Trophoblast cell (in vitro differentiated cells and primary cell): ENCODE measurements around the gene UTP18.
"Not testable (repeated sequence)": the region's sequence is repeated elsewhere in the genome, so short reads cannot be mapped to it uniquely, and the experiment has no call there.

Source experiments
- DNase-seq, 2 donors: peaks; one replicate each; pipeline ENCODE4 v3.0.0-alpha.2; 2016
- H2AFZ ChIP-seq: 2 replicates; pipeline ENCODE4 v1.6.1; 2013; ENCODE audit warnings: low read length, moderate library complexity, mild to moderate bottlenecking; ENCODE audit not compliant: insufficient read depth, poor library complexity
- H2AK5ac ChIP-seq: 2 replicates; pipeline ENCODE4 v1.6.1; 2013; ENCODE audit warnings: mild to moderate bottlenecking, low read length
- H2BK120ac ChIP-seq: 2 replicates; pipeline ENCODE4 v1.6.1; 2013; ENCODE audit warnings: low read length, mild to moderate bottlenecking, moderate library complexity; ENCODE audit not compliant: insufficient read depth, poor library complexity
- H2BK12ac ChIP-seq: 2 replicates; pipeline ENCODE4 v1.6.1; 2013; ENCODE audit warnings: mild to moderate bottlenecking, low read length, moderate library complexity
- H2BK5ac ChIP-seq: 2 replicates; pipeline ENCODE4 v1.6.1; 2013; ENCODE audit warnings: low read length, low read depth, moderate library complexity, mild to moderate bottlenecking; ENCODE audit not compliant: poor library complexity
- H3K14ac ChIP-seq: 2 replicates; pipeline ENCODE4 v1.6.1; 2013; ENCODE audit warnings: mild to moderate bottlenecking, low read length
- H3K18ac ChIP-seq: 2 replicates; pipeline ENCODE4 v1.6.1; 2013; ENCODE audit warnings: mild to moderate bottlenecking, low read length
- H3K23ac ChIP-seq: 2 replicates; pipeline ENCODE4 v1.6.1; 2013; ENCODE audit warnings: low read length
- H3K27ac ChIP-seq: 2 replicates; pipeline ENCODE4 v1.5.1; 2013; ENCODE audit warnings: low read depth, mild to moderate bottlenecking, inconsistent platforms, low read length, moderate library complexity
- H3K27me3 ChIP-seq: 2 replicates; pipeline ENCODE4 v1.6.1; 2013; ENCODE audit warnings: inconsistent platforms, mild to moderate bottlenecking, low read length, moderate library complexity; ENCODE audit not compliant: insufficient read depth
- H3K36me3 ChIP-seq, 2 experiments: 1 replicate in 1 of 2; 2 replicates in 1 of 2; pipeline ENCODE4 v1.6.1; 2013; ENCODE audit warnings: low read length in 2 of 2, mild to moderate bottlenecking in 2 of 2, moderate library complexity in 1 of 2; ENCODE audit not compliant: insufficient read depth in 2 of 2, control insufficient read depth in 1 of 2
- H3K4ac ChIP-seq: 2 replicates; pipeline ENCODE4 v1.6.1; 2013; ENCODE audit warnings: low read depth, mild to moderate bottlenecking, low read length, moderate library complexity
- H3K4me1 ChIP-seq, 2 experiments: 1 replicate in 1 of 2; 2 replicates in 1 of 2; pipeline ENCODE4 v1.6.1; 2013; ENCODE audit warnings: low read length in 2 of 2, mild to moderate bottlenecking in 2 of 2, moderate library complexity in 1 of 2; ENCODE audit not compliant: insufficient read depth in 2 of 2, control insufficient read depth in 1 of 2
- H3K4me2 ChIP-seq: 2 replicates; pipeline ENCODE4 v1.6.1; 2013; ENCODE audit warnings: inconsistent platforms, mild to moderate bottlenecking, low read length, moderate library complexity
- H3K4me3 ChIP-seq: 2 replicates; pipeline ENCODE4 v1.5.1; 2013; ENCODE audit warnings: mild to moderate bottlenecking, low read depth, low read length, inconsistent platforms
- H3K79me1 ChIP-seq: one replicate; pipeline ENCODE4 v1.6.1; 2013; ENCODE audit warnings: low read length
- H3K79me2 ChIP-seq: 2 replicates; pipeline ENCODE4 v1.6.1; 2013; ENCODE audit warnings: low read length, mild to moderate bottlenecking; ENCODE audit not compliant: control insufficient read depth, insufficient read depth, poor library complexity
- H3K9ac ChIP-seq: 2 replicates; pipeline ENCODE4 v1.6.1; 2013; ENCODE audit warnings: mild to moderate bottlenecking, low read length
- H3K9me3 ChIP-seq: 2 replicates; pipeline ENCODE4 v1.6.1; 2013; ENCODE audit warnings: low read depth, mild to moderate bottlenecking, control low read depth, inconsistent platforms, low read length; ENCODE audit not compliant: insufficient read depth
- H4K12ac ChIP-seq: 2 replicates; pipeline ENCODE4 v1.6.1; 2013; ENCODE audit warnings: low read depth, mild to moderate bottlenecking, low read length, moderate library complexity
- H4K8ac ChIP-seq: 2 replicates; pipeline ENCODE4 v1.6.1; 2013; ENCODE audit warnings: low read depth, mild to moderate bottlenecking, low read length, moderate library complexity
- H4K91ac ChIP-seq: one replicate; pipeline ENCODE4 v1.6.1; 2013; ENCODE audit warnings: low read depth, mild to moderate bottlenecking, low read length, moderate library complexity
- WGBS: extraction: QIAGEN DNeasy Blood & Tissue Kit; methylation state at CpG from one replicate; pipeline ENCODE4 v1.1.7; 2013; ENCODE audit warnings: missing lambda C conversion rate; ENCODE audit not compliant: insufficient read length, insufficient coverage; ENCODE audit errors: extremely low coverage; 5-methylcytosine and 5-hydroxymethylcytosine counted together

Gene UTP18

DNA sequence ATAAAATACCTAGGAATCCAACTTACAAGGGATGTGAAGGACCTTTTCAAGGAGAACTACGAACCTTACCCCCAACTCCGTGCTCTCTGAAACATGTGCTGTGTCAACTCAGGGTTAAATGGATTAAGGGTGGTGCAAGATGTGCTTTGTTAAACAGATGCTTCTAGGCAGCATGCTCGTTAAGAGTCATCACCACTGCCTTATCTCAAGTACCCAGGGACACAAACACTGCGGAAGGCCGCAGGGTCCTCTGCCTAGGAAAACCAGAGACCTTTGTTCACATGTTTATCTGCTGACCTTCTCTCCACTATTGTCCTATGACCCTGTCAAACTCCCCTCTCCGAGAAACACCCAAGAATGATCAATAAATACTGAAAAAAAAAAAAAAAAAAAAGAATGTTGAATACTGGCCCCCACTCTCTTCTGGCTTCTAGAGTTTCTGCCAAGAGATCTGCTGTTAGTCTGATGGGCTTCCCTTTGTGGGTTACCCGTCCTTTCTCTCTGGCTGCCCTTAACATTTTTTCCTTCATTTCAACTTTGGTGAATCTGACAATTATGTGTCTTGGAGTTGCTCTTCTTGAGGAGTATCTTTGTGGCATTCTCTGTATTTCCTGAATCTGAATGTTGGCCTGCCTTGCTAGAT is 70.6 kb downstream of the UTP18 start:
- not testable (repeated sequence) for H2AFZ ChIP-seq, H3K4me1 ChIP-seq, H3K79me1 ChIP-seq, H4K8ac ChIP-seq, H3K27ac ChIP-seq, H4K91ac ChIP-seq, H2BK120ac ChIP-seq, H2AK5ac ChIP-seq, H3K27me3 ChIP-seq, H3K9ac ChIP-seq, H2BK5ac ChIP-seq, H3K36me3 ChIP-seq, H3K79me2 ChIP-seq, H3K9me3 ChIP-seq, H3K4ac ChIP-seq, H3K4me3 ChIP-seq, DNase-seq, H3K18ac ChIP-seq, H3K14ac ChIP-seq, H2BK12ac ChIP-seq, H4K12ac ChIP-seq, H3K23ac ChIP-seq, H3K4me2 ChIP-seq
- WGBS = no CpG with 5 or more reads among the region's 7 CpGs

DNA sequence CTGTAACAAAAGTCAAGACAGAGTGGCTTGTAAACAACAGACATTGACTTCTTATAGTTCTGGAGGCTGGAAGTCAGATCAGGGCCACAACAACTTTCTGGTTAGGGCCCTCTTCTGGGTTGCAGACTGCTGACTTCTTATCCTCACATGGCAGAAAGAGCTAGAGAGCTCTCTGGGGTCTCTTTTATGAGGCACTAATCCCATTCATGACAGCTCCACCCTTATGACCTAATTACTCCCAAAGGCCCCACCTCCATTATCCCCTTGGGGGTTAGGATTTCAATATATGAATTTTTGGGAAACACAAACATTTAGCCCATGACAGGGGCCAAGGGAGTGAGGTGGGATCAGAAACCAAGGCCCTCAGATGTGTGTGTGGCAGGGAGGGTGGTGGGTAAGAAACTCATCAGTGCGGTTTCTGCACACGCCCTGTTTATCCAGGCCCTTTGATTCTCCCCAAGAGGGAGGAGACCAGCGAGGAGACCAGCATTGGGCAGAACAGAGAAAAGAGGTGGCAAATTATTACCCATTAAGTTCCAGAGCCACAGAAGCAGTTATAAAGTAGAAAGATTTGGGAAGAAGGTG is 74.8 kb downstream of the UTP18 start:
- Histone ChIP-seq H3K9me3 (no peaks in the 10 kb centered on the region), H2AK5ac (no peak overlapping the region), H3K4me3 (no peak overlapping the region), H3K14ac (no peak overlapping the region), H3K4me1 (no peaks in the 10 kb centered on the region), H3K27ac (no peak overlapping the region), H3K23ac (no peak overlapping the region), H3K18ac (no peak overlapping the region), H3K27me3 (no peaks in the 10 kb centered on the region), H3K4me2 (no peak overlapping the region), H2BK12ac (no peak overlapping the region), H4K12ac (no peak overlapping the region), H2BK120ac (no peak overlapping the region), H2BK5ac (no peak overlapping the region), H3K9ac (no peak overlapping the region), H3K79me1 (no peaks in the 10 kb centered on the region), H3K79me2 (no peaks in the 10 kb centered on the region), H3K4ac (no peak overlapping the region), H4K91ac (no peak overlapping the region), H2AFZ (no peak overlapping the region), H3K36me3 (no peaks in the 10 kb centered on the region), H4K8ac (no peak overlapping the region)
- no peak for DNase-seq
- no CpG with 5 or more reads among the region's 3 CpGs for WGBS

DNA sequence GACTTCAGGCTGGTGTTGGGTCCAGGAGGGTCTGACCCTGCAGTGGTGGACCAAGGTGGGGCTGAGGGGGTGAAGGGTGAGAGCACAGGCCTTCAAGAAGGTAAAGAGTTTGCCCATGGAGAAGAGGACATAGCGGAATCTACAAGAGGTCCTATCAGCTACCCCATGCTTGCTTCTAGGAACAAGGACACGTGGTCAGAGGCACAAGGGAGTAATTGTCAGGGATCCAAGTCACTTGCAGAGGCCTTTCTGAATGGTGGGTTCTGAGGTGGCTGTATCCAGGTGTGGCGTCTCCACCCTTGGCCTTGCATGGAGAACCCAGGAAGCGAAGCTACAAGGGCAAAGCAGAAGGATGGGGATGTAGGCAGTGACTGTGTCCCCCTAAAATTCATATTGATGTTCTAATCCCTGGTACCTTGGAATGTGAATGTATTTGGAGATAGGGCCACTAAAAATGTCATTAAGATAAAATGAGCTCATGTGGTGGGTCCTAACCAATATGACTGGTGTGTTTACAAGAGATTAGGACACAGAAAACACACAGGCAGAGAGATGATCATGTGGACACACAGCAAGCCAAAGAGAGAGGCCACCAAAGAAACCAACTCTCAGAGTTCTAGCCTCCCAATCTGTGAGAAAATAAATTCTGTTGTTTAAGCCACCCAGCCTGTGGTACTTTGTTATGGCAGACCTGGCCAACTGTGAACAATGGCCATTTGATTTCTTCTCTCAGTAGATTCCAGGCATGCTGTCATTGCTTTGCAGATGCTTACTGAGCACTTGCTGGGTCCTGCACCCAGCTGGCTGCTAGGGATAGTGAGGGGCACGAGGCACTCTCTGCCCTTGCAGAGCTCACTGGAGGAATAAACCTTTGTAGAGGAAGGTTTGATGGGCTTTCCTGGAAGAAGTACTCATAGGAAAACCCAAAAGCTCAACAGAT is 75.8 kb downstream of the UTP18 start:
- no peak overlapping the region for H2BK120ac ChIP-seq
- H3K9me3 ChIP-seq = no peaks in the 10 kb centered on the region
- H3K4me2 ChIP-seq = no peak overlapping the region
- no peak overlapping the region for H3K18ac ChIP-seq
- H3K4me1 ChIP-seq = no peaks in the 10 kb centered on the region
- no peak overlapping the region for H2AK5ac ChIP-seq
- H4K91ac ChIP-seq = no peak overlapping the region
- no peak overlapping the region for H3K4me3 ChIP-seq
- no peak overlapping the region for H3K14ac ChIP-seq
- H4K8ac ChIP-seq = no peak overlapping the region
- DNase-seq = no peak
- no peak overlapping the region for H3K23ac ChIP-seq
- no peak overlapping the region for H4K12ac ChIP-seq
- H3K79me1 ChIP-seq = no peaks in the 10 kb centered on the region
- WGBS = no CpG with 5 or more reads among the region's 5 CpGs
- no peak overlapping the region for H2BK5ac ChIP-seq
- no peak overlapping the region for H3K4ac ChIP-seq
- H3K79me2 ChIP-seq = no peaks in the 10 kb centered on the region
- no peak overlapping the region for H2BK12ac ChIP-seq
- no peak overlapping the region for H2AFZ ChIP-seq
- no peaks in the 10 kb centered on the region for H3K36me3 ChIP-seq
- H3K27ac ChIP-seq = no peak overlapping the region
- H3K27me3 ChIP-seq = no peaks in the 10 kb centered on the region
- H3K9ac ChIP-seq = peak overlapping the region; percentile 33

DNA sequence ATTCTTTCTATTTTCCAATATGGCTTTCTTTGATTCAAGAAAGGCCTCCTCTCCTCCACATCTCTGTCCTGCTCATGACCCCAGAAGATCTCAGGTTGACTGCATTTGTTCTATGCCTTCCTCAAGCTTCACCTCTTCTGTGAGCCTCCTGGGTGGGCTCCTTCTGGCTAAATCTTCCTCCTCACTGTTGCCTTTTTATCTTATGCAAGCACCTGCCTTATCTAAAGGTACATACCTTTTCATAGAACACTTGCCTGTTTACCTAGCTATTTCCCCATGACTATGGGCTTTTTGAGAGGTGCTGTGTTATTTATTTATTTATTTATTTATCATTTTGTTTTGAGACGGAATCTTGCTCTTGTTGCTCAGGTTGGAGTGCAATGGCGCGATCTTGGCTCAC is 81.1 kb downstream of the UTP18 start:
- no peak for DNase-seq
- Histone ChIP-seq H3K9ac (no peak overlapping the region), H2AFZ (no peak overlapping the region), H3K14ac (no peak overlapping the region), H3K27me3 (no peaks in the 10 kb centered on the region), H2BK12ac (no peak overlapping the region), H3K36me3 (no peaks in the 10 kb centered on the region), H3K4me1 (peaks cover 3% of the 10 kb centered on the region in 2 experiments), H2AK5ac (no peak overlapping the region), H3K27ac (no peak overlapping the region), H3K18ac (no peak overlapping the region), H3K79me1 (no peaks in the 10 kb centered on the region), H3K23ac (no peak overlapping the region), H4K8ac (no peak overlapping the region), H2BK120ac (no peak overlapping the region), H4K91ac (no peak overlapping the region), H3K4me2 (no peak overlapping the region), H3K79me2 (no peaks in the 10 kb centered on the region), H4K12ac (no peak overlapping the region), H3K4ac (no peak overlapping the region), H3K4me3 (no peak overlapping the region), H3K9me3 (no peaks in the 10 kb centered on the region), H2BK5ac (no peak overlapping the region)
- WGBS = no CpG with 5 or more reads among the region's 3 CpGs
